HG03135 (cell line): ENCODE results near the gene NGB.

Source experiments
- ATAC-seq: cut with Tn5 transposase; IDR thresholded peaks from one replicate; pipeline ENCODE4 v1.9.1; 2021; ENCODE audit warnings: mild to moderate bottlenecking, moderate library complexity; ENCODE audit not compliant: unreplicated experiment

NGB gene

GRCh38 chr14:77238996-77239395 lies 32.0 kb downstream of the NGB start:
- no peak for ATAC-seq

- ATAC-seq = no peak
Measured at GRCh38 chr14:77238356-77238755, 32.6 kb downstream of the NGB start.

- no peak for ATAC-seq
Measured at GRCh38 chr14:77236814-77237213, 34.2 kb downstream of the NGB start.

GRCh38 chr14:77231721-77232120 lies 39.3 kb downstream of the NGB start:
- ATAC-seq = no peak

- no peak for ATAC-seq
Measured at GRCh38 chr14:77230914-77231313, 40.1 kb downstream of the NGB start.

- no peak for ATAC-seq
Measured at GRCh38 chr14:77228056-77228455, 43.0 kb downstream of the NGB start.

GRCh38 chr14:77225892-77226557 lies 45.0 kb downstream of the NGB start:
- ATAC-seq = no peak

- no peak for ATAC-seq
Measured at GRCh38 chr14:77225254-77225653, 45.8 kb downstream of the NGB start.

GRCh38 chr14:77224212-77224611 lies 46.8 kb downstream of the NGB start:
- no peak for ATAC-seq

- no peak for ATAC-seq
Measured at GRCh38 chr14:77222546-77223225, 48.3 kb downstream of the NGB start.

- no peak for ATAC-seq
Measured at GRCh38 chr14:77221241-77221871, 49.6 kb downstream of the NGB start.

- ATAC-seq = no peak
Measured at GRCh38 chr14:77220246-77221017, 50.6 kb downstream of the NGB start.

GRCh38 chr14:77219591-77219990 lies 51.4 kb downstream of the NGB start:
- no peak for ATAC-seq

- no peak for ATAC-seq
Measured at GRCh38 chr14:77217551-77217950, 53.5 kb downstream of the NGB start.
